ENCODE results near the gene ANKRD17. TPM values are rescaled to one million over a fixed set of nuclear protein-coding genes. Genes with fewer than 3 reads are reported as not detected.

The ANKRD17 gene
- polyA plus RNA-seq, 1 of the 3 experiments (the other 2 are of a cell fraction) = 25.6 TPM

GRCh38 chr4:73308286-73308685, 49.7 kb upstream of the ANKRD17 start:
- 57% methylated on average over 3 of the region's 3 CpGs for WGBS (ENCODE audit: low lambda C conversion rate)
- H3K79me2 ChIP-seq (ENCODE audit: insufficient read depth) = no peaks in the 10 kb centered on the region; the same call in 1 of the 2 replicates
- no peaks in the 10 kb centered on the region for H3K9me2 ChIP-seq
- no peaks in the 10 kb centered on the region for H3K36me3 ChIP-seq (replicated peaks in 1 of 2; ENCODE audit: control insufficient read depth in 1 of 2, insufficient read depth in 2 of 2, low read length in 1 of 2)
- no peaks in the 10 kb centered on the region for H3K27me3 ChIP-seq (ENCODE audit: insufficient read depth)
- no peak overlapping the region for H3K4me2 ChIP-seq
- H3F3A ChIP-seq (replicated peaks; ENCODE audit: insufficient read depth) = peaks cover 19% of the 10 kb centered on the region
- no peaks in the 10 kb centered on the region for H4K20me1 ChIP-seq (ENCODE audit: insufficient read depth)
- H3K4me1 ChIP-seq (ENCODE audit: control insufficient read depth in 1 of 2, insufficient read depth in 2 of 2, low read depth in 1 of 2, low read length in 1 of 2) = peaks cover 0 to 6% of the 10 kb centered on the region in 2 experiments; a peak in 1 of 4 replicates
- peak overlapping the region in 1 of 2 experiments; percentile 26; a peak in 1 of 4 replicates for H3K27ac ChIP-seq (ENCODE audit: low read depth in 2 of 2, low read length in 1 of 2)
- no peak overlapping the region for H3K4me3 ChIP-seq (ENCODE audit: low read depth in 2 of 2, low read length in 1 of 2)
- CTCF ChIA-PET = interaction anchor here (1.1 to 1.5 kb wide), 3 partner anchors 10 to 346 kb away, joined by 3 to 4 read pairs (median 3); no protein-coding TSS in a partner anchor
- DNase-seq = no peak
- peak overlapping the region; percentile 11; the same call in 1 of the 2 replicates for H3K9ac ChIP-seq
- POLR2A ChIA-PET = no interaction called here
- TF ChIP-seq TEAD4 (IDR thresholded peaks at IDR 0.05; ENCODE audit: borderline replicate concordance, insufficient read depth) (no peak), MEF2A (IDR thresholded peaks at IDR 0.05; ENCODE audit: borderline replicate concordance, low read depth) (no peak), EZH2phosphoT487 (IDR thresholded peaks at IDR 0.05; ENCODE audit: borderline replicate concordance, low read depth) (no peak), POLR2AphosphoS5 (IDR thresholded peaks at IDR 0.05; ENCODE audit: low read depth, low read length) (no peak), EP300 (IDR thresholded peaks at IDR 0.05; ENCODE audit: borderline replicate concordance in 1 of 2, low read depth in 1 of 2, low read length in 1 of 2) (no peak), ELF1 (IDR thresholded peaks at IDR 0.05) (no peak), RAD21 (IDR thresholded peaks at IDR 0.05; ENCODE audit: low read length) (peak; percentile 58), SMC3 (IDR thresholded peaks at IDR 0.05; ENCODE audit: low read depth, low read length) (0 out of 2 replicates have a peak, but pooled peaks have one; percentile 22)
- TF ChIP-seq, protein P1, sequence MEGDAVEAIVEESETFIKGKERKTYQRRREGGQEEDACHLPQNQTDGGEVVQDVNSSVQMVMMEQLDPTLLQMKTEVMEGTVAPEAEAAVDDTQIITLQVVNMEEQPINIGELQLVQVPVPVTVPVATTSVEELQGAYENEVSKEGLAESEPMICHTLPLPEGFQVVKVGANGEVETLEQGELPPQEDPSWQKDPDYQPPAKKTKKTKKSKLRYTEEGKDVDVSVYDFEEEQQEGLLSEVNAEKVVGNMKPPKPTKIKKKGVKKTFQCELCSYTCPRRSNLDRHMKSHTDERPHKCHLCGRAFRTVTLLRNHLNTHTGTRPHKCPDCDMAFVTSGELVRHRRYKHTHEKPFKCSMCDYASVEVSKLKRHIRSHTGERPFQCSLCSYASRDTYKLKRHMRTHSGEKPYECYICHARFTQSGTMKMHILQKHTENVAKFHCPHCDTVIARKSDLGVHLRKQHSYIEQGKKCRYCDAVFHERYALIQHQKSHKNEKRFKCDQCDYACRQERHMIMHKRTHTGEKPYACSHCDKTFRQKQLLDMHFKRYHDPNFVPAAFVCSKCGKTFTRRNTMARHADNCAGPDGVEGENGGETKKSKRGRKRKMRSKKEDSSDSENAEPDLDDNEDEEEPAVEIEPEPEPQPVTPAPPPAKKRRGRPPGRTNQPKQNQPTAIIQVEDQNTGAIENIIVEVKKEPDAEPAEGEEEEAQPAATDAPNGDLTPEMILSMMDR (IDR thresholded peaks at IDR 0.05) = peak; percentile 58
- TF ChIP-seq, protein P2, sequence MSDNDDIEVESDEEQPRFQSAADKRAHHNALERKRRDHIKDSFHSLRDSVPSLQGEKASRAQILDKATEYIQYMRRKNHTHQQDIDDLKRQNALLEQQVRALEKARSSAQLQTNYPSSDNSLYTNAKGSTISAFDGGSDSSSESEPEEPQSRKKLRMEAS (IDR thresholded peaks at IDR 0.05; ENCODE audit: low read depth) = no peak
- peak overlapping the region; percentile 69 for H2AFZ ChIP-seq (ENCODE audit: low read depth)
- H3K9me3 ChIP-seq = peaks cover 6% of the 10 kb centered on the region; the same call in 1 of the 2 replicates

DNA sequence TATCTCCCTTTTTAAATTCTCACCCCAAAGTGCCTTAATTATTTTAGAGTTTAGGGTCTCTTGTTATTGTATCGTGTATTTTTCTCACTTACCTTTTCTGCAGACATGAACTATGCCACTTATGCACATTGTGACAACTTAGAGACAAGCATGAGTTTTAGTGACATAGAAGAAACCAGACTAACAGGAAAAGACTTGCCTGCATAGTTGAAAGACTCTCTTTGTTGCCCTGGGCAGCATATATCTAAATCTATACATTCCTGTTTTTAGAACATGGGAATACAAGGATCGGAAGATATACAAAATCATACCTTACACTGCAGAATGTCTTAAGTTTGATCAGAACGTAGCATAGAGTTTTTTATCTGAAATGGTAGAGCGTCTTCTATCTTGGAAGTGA, 45.1 kb upstream of the ANKRD17 start:
- WGBS (ENCODE audit: low lambda C conversion rate) = 90% methylated on average over 4 of the region's 4 CpGs
- Histone ChIP-seq H3K4me1 (ENCODE audit: control insufficient read depth in 1 of 2, insufficient read depth in 2 of 2, low read depth in 1 of 2, low read length in 1 of 2) (peaks cover 0 to 6% of the 10 kb centered on the region in 2 experiments; a peak in 1 of 4 replicates), H3K4me2 (no peak overlapping the region), H3K36me3 (replicated peaks in 1 of 2; ENCODE audit: control insufficient read depth in 1 of 2, insufficient read depth in 2 of 2, low read length in 1 of 2) (no peaks in the 10 kb centered on the region), H3K27me3 (ENCODE audit: insufficient read depth) (no peaks in the 10 kb centered on the region), H3F3A (replicated peaks; ENCODE audit: insufficient read depth) (peaks cover 12% of the 10 kb centered on the region), H3K9me3 (no peaks in the 10 kb centered on the region), H3K4me3 (ENCODE audit: low read depth in 2 of 2, low read length in 1 of 2) (no peak overlapping the region), H4K20me1 (ENCODE audit: insufficient read depth) (no peaks in the 10 kb centered on the region), H3K27ac (ENCODE audit: low read depth in 2 of 2, low read length in 1 of 2) (no peak overlapping the region), H2AFZ (ENCODE audit: low read depth) (no peak overlapping the region), H3K79me2 (ENCODE audit: insufficient read depth) (no peaks in the 10 kb centered on the region; the same call in 1 of the 2 replicates), H3K9me2 (no peaks in the 10 kb centered on the region), H3K9ac (no peak overlapping the region)
- ChIA-PET CTCF (no interaction called here), POLR2A (no interaction called here)
- no peak for DNase-seq
- TF ChIP-seq, protein P3, sequence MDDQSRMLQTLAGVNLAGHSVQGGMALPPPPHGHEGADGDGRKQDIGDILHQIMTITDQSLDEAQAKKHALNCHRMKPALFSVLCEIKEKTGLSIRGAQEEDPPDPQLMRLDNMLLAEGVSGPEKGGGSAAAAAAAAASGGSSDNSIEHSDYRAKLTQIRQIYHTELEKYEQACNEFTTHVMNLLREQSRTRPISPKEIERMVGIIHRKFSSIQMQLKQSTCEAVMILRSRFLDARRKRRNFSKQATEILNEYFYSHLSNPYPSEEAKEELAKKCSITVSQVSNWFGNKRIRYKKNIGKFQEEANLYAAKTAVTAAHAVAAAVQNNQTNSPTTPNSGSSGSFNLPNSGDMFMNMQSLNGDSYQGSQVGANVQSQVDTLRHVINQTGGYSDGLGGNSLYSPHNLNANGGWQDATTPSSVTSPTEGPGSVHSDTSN (IDR thresholded peaks at IDR 0.05) = no peak
- TF ChIP-seq, protein P2 (IDR thresholded peaks at IDR 0.05; ENCODE audit: low read depth) = no peak
- TF ChIP-seq RFX5 (IDR thresholded peaks at IDR 0.05; ENCODE audit: low read length) (no peak), FOXM1 (IDR thresholded peaks at IDR 0.05; ENCODE audit: low read depth) (no peak), JUND (IDR thresholded peaks at IDR 0.05) (no peak), SIN3A (IDR thresholded peaks at IDR 0.05; ENCODE audit: borderline replicate concordance, low read depth, low read length) (no peak), ELF1 (IDR thresholded peaks at IDR 0.05) (no peak)
- TF ChIP-seq, protein P4, sequence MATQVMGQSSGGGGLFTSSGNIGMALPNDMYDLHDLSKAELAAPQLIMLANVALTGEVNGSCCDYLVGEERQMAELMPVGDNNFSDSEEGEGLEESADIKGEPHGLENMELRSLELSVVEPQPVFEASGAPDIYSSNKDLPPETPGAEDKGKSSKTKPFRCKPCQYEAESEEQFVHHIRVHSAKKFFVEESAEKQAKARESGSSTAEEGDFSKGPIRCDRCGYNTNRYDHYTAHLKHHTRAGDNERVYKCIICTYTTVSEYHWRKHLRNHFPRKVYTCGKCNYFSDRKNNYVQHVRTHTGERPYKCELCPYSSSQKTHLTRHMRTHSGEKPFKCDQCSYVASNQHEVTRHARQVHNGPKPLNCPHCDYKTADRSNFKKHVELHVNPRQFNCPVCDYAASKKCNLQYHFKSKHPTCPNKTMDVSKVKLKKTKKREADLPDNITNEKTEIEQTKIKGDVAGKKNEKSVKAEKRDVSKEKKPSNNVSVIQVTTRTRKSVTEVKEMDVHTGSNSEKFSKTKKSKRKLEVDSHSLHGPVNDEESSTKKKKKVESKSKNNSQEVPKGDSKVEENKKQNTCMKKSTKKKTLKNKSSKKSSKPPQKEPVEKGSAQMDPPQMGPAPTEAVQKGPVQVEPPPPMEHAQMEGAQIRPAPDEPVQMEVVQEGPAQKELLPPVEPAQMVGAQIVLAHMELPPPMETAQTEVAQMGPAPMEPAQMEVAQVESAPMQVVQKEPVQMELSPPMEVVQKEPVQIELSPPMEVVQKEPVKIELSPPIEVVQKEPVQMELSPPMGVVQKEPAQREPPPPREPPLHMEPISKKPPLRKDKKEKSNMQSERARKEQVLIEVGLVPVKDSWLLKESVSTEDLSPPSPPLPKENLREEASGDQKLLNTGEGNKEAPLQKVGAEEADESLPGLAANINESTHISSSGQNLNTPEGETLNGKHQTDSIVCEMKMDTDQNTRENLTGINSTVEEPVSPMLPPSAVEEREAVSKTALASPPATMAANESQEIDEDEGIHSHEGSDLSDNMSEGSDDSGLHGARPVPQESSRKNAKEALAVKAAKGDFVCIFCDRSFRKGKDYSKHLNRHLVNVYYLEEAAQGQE (IDR thresholded peaks at IDR 0.05; ENCODE audit: low read depth, low read length) = no peak
- TF ChIP-seq, protein P5, sequence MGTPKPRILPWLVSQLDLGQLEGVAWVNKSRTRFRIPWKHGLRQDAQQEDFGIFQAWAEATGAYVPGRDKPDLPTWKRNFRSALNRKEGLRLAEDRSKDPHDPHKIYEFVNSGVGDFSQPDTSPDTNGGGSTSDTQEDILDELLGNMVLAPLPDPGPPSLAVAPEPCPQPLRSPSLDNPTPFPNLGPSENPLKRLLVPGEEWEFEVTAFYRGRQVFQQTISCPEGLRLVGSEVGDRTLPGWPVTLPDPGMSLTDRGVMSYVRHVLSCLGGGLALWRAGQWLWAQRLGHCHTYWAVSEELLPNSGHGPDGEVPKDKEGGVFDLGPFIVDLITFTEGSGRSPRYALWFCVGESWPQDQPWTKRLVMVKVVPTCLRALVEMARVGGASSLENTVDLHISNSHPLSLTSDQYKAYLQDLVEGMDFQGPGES (IDR thresholded peaks at IDR 0.05; ENCODE audit: low read depth, low read length) = no peak
- TF ChIP-seq, protein P6, sequence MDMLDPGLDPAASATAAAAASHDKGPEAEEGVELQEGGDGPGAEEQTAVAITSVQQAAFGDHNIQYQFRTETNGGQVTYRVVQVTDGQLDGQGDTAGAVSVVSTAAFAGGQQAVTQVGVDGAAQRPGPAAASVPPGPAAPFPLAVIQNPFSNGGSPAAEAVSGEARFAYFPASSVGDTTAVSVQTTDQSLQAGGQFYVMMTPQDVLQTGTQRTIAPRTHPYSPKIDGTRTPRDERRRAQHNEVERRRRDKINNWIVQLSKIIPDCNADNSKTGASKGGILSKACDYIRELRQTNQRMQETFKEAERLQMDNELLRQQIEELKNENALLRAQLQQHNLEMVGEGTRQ (IDR thresholded peaks at IDR 0.05; ENCODE audit: borderline replicate concordance, low read depth, low read length) = no peak

Measured in SK-N-SH (cell line).